Activated T-helper 1 cell treated with anti-CD3 and anti-CD28 coated beads, Interleukin-12 subunit alpha, Interleukin-12 subunit beta, Interleukin-2, Interleukin-4 antibody, amounts not matched to agents 30 ng/mL and 10 ng/mL and 1 ng/mL, durations not matched to agents 14 hours and 24 hours and 36 hours (primary cell): ENCODE measurements around the gene PHF24. TPM values are rescaled to one million over a fixed set of nuclear protein-coding genes. Genes with fewer than 3 reads are reported as not detected.
A peak's percentile ranks its signal among the peaks of the same experiment; 100 is the strongest.
"Not testable (repeated sequence)": the region's sequence is repeated elsewhere in the genome, so short reads cannot be mapped to it uniquely, and the experiment has no call there.

Experiments
- DNase-seq: peaks from one replicate; pipeline ENCODE4 v3.0.0; 2021; ENCODE audit warnings: low spot score
- H3K27ac Mint-ChIP-seq: one replicate; pipeline ENCODE4 v1.8.0; 2021; ENCODE audit warnings: mild to moderate bottlenecking, mixed read lengths
- H3K27me3 Mint-ChIP-seq: one replicate; pipeline ENCODE4 v1.8.0; 2022; ENCODE audit warnings: mild to moderate bottlenecking, moderate library complexity, mixed read lengths; ENCODE audit not compliant: insufficient read depth
- H3K36me3 Mint-ChIP-seq: one replicate; pipeline ENCODE4 v1.8.0; 2021; ENCODE audit warnings: low read depth, mixed read lengths
- H3K4me1 Mint-ChIP-seq: one replicate; pipeline ENCODE4 v1.8.0; 2021; ENCODE audit warnings: low read depth, mixed read lengths
- H3K4me3 Mint-ChIP-seq: one replicate; pipeline ENCODE4 v1.8.0; 2021; ENCODE audit warnings: mild to moderate bottlenecking, moderate library complexity, mixed read lengths
- H3K9me3 Mint-ChIP-seq: one replicate; pipeline ENCODE4 v1.8.0; 2021; ENCODE audit warnings: mixed read lengths
- intact Hi-C: fragments of 100-400 bp; cut with micrococcal nuclease; formaldehyde crosslinking; loops from one replicate; pipeline ENCODE4 v1.15.1; 2024
- total RNA-seq: library from RNA; stranded (reverse); gene quantifications from 2 replicates; pipeline ENCODE4 v1.2.3, GENCODE V29; 2022

The PHF24 gene
- total RNA-seq, 1 donor from 2014 or later = 0.08 TPM

DNA sequence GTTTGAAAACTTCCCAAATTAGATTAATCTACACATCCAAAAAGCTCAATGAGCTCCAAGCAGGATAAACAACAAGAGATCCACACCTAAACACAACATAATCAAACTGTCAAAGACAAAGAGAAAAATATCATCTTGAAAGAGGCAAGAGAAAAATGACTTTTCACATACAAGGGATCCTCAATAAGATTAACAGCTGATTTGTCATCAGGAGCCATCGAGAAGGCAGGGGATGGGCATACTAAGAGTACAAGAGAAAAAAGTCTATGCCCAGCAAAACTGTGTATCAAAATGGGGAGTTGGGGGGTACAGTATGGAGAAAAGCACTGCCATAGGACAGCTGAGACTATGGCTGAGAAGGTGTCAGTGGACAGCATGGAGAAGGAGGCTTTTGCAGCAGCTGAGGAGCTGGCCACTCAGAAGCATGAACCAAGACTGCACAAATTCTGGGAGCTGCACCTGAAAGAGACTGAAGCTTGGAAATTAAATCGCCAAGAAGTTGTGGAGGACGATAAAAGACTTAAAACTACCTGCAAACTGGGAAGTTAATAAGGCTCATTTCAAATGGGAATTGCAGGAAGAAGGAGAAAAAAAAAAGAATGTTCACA is 52.4 kb downstream of the PHF24 start:
- H3K4me3 Mint-ChIP-seq = no peak overlapping the region
- H3K36me3 Mint-ChIP-seq = peaks cover 31% of the 10 kb centered on the region
- peaks cover 6% of the 10 kb centered on the region for H3K4me1 Mint-ChIP-seq
- no peaks in the 10 kb centered on the region for H3K27me3 Mint-ChIP-seq
- H3K9me3 Mint-ChIP-seq = peaks cover 16% of the 10 kb centered on the region
- no peak overlapping the region for H3K27ac Mint-ChIP-seq
- intact Hi-C loops = no loop called here
- DNase-seq = no peak

GRCh38 chr9:35014517-35014916 is 56.4 kb downstream of the PHF24 start:
- Mint-ChIP-seq H3K4me1 (no peaks in the 10 kb centered on the region), H3K9me3 (peaks cover 16% of the 10 kb centered on the region), H3K4me3 (no peak overlapping the region), H3K27me3 (no peaks in the 10 kb centered on the region), H3K36me3 (peaks cover 30% of the 10 kb centered on the region), H3K27ac (no peak overlapping the region)
- intact Hi-C loops = no loop called here
- DNase-seq = no peak

DNA sequence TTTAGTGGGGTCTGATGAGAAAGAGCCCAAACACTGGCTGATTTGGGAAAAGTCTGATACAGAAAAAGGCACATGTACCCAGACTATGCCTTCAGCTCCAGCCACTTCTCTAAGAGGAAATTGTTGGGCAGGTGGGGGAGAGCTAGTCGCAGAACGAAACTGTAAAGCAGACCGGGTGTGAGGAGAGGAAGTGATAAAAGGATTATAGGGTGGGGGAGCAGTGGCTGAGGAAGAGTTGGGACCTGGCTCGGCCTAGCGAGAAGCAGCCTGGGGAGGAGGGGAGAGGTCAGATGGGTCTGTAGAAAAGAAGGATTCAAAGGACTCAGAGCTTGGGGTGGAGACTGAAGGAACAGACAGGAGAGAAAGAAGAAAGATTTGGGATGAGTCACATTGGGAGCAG is 65.4 kb downstream of the PHF24 start:
- Mint-ChIP-seq H3K27ac (peak overlapping the region; percentile 18), H3K36me3 (peaks cover 18% of the 10 kb centered on the region), H3K4me1 (peaks cover 29% of the 10 kb centered on the region)
- H3K9me3 Mint-ChIP-seq, DNase-seq, H3K27me3 Mint-ChIP-seq, H3K4me3 Mint-ChIP-seq, intact Hi-C loops: not testable (repeated sequence)

- H3K27ac Mint-ChIP-seq = no peak overlapping the region
- intact Hi-C loops = no loop called here
- no peaks in the 10 kb centered on the region for H3K27me3 Mint-ChIP-seq
- H3K36me3 Mint-ChIP-seq = peaks cover 13% of the 10 kb centered on the region
- H3K4me3 Mint-ChIP-seq = no peak overlapping the region
- peaks cover 29% of the 10 kb centered on the region for H3K4me1 Mint-ChIP-seq
- DNase-seq = no peak
- no peaks in the 10 kb centered on the region for H3K9me3 Mint-ChIP-seq
These were observed 68.6 kb downstream of the PHF24 start for GRCh38 chr9:35026671-35027070.

DNA sequence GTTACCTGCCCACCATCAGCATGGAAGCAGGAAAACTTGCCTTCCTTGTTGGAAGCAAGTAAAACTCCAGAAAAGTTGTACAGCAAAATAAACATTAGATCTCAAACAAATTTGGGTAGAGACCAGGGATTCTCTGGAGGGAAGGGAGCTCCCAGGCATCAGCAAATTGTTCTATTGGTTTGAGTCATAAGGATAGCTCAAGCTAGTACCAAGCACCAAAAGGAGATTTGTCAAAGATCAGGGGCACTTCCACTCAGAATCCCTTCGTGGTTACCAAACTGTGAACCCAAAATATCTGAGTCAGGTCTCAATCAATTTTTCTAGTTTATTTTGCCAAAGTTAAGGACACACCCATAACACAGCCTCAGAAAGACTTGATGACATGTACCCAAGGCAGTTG is 69.3 kb downstream of the PHF24 start:
- Mint-ChIP-seq H3K4me1 (peaks cover 29% of the 10 kb centered on the region), H3K9me3 (no peaks in the 10 kb centered on the region), H3K27ac (no peak overlapping the region), H3K27me3 (no peaks in the 10 kb centered on the region), H3K4me3 (no peak overlapping the region), H3K36me3 (peaks cover 8% of the 10 kb centered on the region)
- intact Hi-C loops = no loop called here
- DNase-seq = no peak

- Mint-ChIP-seq H3K36me3 (peaks cover 8% of the 10 kb centered on the region), H3K27me3 (no peaks in the 10 kb centered on the region), H3K9me3 (no peaks in the 10 kb centered on the region), H3K27ac (no peak overlapping the region), H3K4me1 (peaks cover 29% of the 10 kb centered on the region), H3K4me3 (no peak overlapping the region)
- intact Hi-C loops = no loop called here
- DNase-seq = no peak
These were observed 69.8 kb downstream of the PHF24 start for GRCh38 chr9:35027860-35028259.

- Mint-ChIP-seq H3K27ac (no peak overlapping the region), H3K36me3 (peaks cover 10% of the 10 kb centered on the region), H3K27me3 (no peaks in the 10 kb centered on the region), H3K4me1 (peaks cover 26% of the 10 kb centered on the region), H3K4me3 (no peak overlapping the region), H3K9me3 (no peaks in the 10 kb centered on the region)
- intact Hi-C loops = no loop called here
- DNase-seq = no peak
These were observed 70.3 kb downstream of the PHF24 start for GRCh38 chr9:35028341-35028740.

DNA sequence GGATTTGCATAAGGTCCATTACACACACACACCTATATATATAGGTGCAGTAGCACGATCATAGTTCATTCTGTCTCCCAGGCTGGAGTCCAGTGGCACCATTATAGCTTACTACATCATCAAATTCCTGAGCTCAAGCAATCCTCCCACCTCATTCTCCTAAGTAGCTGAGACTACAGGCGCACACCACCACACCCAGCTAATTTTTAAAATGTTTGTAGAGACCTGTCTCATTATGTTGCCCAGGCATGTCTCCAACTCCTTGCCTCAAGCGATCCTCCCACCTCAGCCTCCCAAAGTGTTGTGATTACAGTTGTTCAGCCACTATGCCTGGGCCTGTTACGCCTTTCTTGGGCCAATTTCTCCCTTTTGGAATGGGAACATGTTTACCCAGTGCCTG is 71.2 kb downstream of the PHF24 start:
- H3K36me3 Mint-ChIP-seq = peaks cover 7% of the 10 kb centered on the region
- intact Hi-C loops = no loop called here
- no peaks in the 10 kb centered on the region for H3K27me3 Mint-ChIP-seq
- H3K4me3 Mint-ChIP-seq = no peak overlapping the region
- peaks cover 19% of the 10 kb centered on the region for H3K4me1 Mint-ChIP-seq
- DNase-seq = no peak
- no peak overlapping the region for H3K27ac Mint-ChIP-seq
- no peaks in the 10 kb centered on the region for H3K9me3 Mint-ChIP-seq

DNA sequence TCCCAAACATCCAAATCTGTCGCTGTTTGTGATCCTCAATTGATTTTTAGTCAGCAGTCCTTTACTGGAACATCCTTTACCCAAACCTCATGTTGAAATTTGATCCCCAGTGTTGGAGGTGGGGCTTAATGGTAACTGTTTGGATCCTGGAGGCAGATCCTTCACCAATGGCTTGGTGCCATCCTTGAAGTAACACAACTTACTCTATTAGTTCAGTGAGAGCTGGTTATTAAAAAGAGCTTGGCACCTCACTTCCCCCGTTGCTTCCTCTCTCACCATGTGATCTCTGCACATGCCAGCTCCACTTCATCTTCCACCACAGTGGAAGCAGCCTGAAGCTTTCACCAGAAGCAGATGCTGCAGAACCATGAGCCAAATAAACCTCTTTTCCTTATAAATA is 71.8 kb downstream of the PHF24 start:
- H3K4me1 Mint-ChIP-seq = peaks cover 19% of the 10 kb centered on the region
- no peaks in the 10 kb centered on the region for H3K27me3 Mint-ChIP-seq
- peaks cover 5% of the 10 kb centered on the region for H3K36me3 Mint-ChIP-seq
- H3K27ac Mint-ChIP-seq = no peak overlapping the region
- DNase-seq = no peak
- intact Hi-C loops = no loop called here
- no peak overlapping the region for H3K4me3 Mint-ChIP-seq
- no peaks in the 10 kb centered on the region for H3K9me3 Mint-ChIP-seq

Other genes starting within 250 kb of the PHF24 start
- not detected in 2 replicates for gene CCL21, start 248.1 kb upstream of the PHF24 start, total RNA-seq
- 5.3 and 6.0 TPM in 2 replicates for gene DNAJB5, start 31.5 kb downstream of the PHF24 start, total RNA-seq
- 334 and 353 TPM in 2 replicates for gene VCP, start 114.3 kb downstream of the PHF24 start, total RNA-seq
- 102 and 104 TPM in 2 replicates for gene FANCG, start 121.7 kb downstream of the PHF24 start, total RNA-seq
- 34.4 and 39.7 TPM in 2 replicates for gene PIGO, start 138.3 kb downstream of the PHF24 start, total RNA-seq
- gene STOML2, start 144.8 kb downstream of the PHF24 start, total RNA-seq = 250 and 261 TPM in 2 replicates
- 4.8 and 5.4 TPM in 2 replicates for gene ATOSB, start 157.6 kb downstream of the PHF24 start, total RNA-seq
- 0.34 and 0.41 TPM in 2 replicates for gene UNC13B, start 203.7 kb downstream of the PHF24 start, total RNA-seq